Measurements from ENCODE around the gene CTNND2.

The CTNND2 gene

DNA sequence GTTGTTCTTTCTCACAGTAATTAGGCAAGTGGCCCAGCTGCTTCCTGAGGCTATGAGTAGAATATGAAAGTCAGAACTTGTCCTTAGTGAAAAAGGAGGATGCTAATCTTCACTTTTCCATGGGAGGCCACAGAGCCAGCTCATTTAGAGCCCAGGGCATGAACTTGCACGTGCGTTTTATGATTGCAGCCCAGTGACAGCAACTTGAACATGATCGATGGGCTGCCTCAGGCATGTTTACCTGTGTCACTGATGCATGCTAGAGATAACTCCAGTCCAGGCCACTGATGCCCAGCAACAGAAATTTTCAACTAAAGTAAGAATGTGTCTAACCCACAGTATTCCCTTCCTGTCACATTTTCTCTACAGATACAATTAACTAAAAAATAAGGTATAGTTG, 179.3 kb downstream of the CTNND2 start:
- no peak overlapping the region for H3K4me3 ChIP-seq (ENCODE audit: low read depth, low read length)
- no peak for TF ChIP-seq CTCF (IDR thresholded peaks at IDR 0.05; ENCODE audit: low read depth, low read length, missing control alignments)
- DNase-seq (ENCODE audit: low read depth) = no peak

DNA sequence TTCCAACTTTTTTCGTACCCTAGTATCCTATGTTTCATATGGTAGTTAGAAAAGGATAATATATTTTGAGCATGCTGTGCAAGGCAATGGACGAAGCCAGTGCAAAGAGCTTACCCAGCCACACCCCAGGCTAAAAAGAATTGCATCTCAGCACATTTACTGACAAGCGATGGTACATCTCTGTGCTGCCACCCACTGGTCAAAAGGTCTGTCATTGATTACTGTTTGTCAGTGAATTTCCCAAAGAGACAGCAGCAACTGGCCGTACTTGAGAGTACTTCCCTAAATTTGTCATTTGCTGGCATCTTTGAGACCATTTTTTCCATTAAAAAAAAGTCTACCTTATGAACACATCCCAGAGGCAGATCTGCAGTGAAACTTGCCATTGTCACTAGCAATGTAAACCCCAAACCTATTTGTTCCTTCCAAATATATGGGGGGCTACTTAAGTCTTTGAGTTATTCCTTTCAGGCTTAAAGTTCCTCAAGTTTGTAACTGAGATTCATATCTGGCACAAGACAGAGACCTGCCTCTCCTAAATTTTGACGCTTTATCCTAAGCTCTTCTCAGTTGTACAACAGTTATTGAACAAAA, 184.3 kb downstream of the CTNND2 start:
- no peak overlapping the region for H3K4me3 ChIP-seq (ENCODE audit: low read depth, low read length)
- TF ChIP-seq CTCF (IDR thresholded peaks at IDR 0.05; ENCODE audit: low read depth, low read length, missing control alignments) = peak; percentile 55
- DNase-seq (ENCODE audit: low read depth) = peak; percentile 12

GRCh38 chr5:11715461-11716196, 188.6 kb downstream of the CTNND2 start:
- H3K4me3 ChIP-seq (ENCODE audit: low read depth, low read length) = no peak overlapping the region
- no peak for TF ChIP-seq CTCF (IDR thresholded peaks at IDR 0.05; ENCODE audit: low read depth, low read length, missing control alignments)

GRCh38 chr5:11711932-11712331, 192.3 kb downstream of the CTNND2 start:
- no peak for DNase-seq (ENCODE audit: low read depth)
- no peak overlapping the region for H3K4me3 ChIP-seq (ENCODE audit: low read depth, low read length)
- no peak for TF ChIP-seq CTCF (IDR thresholded peaks at IDR 0.05; ENCODE audit: low read depth, low read length, missing control alignments)

More at GRCh38 chr5:11715461-11716196, 188.6 kb downstream of the CTNND2 start:
- DNase-seq (ENCODE audit: low read depth) = no peak

DNA sequence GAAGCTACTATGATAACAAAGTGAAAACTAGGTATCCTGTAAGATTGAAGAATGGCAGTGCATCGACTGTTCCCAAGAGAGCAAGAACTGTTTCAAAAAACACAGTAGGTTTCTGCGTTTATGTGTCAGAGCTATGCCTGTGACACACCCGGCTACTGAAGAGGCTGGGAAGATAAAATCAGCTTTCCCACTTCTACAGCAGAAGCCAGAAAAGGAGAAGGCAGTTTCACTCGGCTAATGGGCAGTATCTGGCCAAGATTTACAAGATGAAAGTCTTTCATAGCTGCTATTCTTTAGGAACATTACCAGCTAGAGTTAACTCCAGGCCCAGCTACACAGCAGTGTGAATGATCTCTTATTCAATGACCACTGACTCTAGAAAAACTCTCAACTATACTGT, 195.2 kb downstream of the CTNND2 start:
- no peak for DNase-seq (ENCODE audit: low read depth)
- TF ChIP-seq CTCF (IDR thresholded peaks at IDR 0.05; ENCODE audit: low read depth, low read length, missing control alignments) = no peak
- no peak overlapping the region for H3K4me3 ChIP-seq (ENCODE audit: low read depth, low read length)

DNA sequence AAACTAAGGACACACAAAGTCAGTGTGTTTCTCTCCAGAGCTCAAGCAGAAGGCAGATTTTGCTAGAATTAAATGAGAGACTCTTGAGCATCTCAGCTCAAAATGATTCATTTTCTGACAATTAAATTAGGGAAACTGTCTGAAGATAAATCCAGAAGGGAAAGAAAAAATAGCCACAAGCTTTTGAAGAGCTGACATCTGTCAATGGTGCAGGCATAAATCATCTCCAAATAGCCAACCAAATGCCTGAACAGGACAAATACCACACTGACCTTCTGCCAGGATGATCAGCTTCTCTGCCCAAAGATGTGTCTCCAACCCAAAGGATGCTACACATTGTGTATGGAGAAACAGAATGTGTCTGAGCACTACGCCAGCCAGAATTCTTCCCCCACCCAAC, 199.3 kb downstream of the CTNND2 start:
- H3K4me3 ChIP-seq (ENCODE audit: low read depth, low read length) = no peak overlapping the region
- no peak for DNase-seq (ENCODE audit: low read depth)
- no peak for TF ChIP-seq CTCF (IDR thresholded peaks at IDR 0.05; ENCODE audit: low read depth, low read length, missing control alignments)

DNA sequence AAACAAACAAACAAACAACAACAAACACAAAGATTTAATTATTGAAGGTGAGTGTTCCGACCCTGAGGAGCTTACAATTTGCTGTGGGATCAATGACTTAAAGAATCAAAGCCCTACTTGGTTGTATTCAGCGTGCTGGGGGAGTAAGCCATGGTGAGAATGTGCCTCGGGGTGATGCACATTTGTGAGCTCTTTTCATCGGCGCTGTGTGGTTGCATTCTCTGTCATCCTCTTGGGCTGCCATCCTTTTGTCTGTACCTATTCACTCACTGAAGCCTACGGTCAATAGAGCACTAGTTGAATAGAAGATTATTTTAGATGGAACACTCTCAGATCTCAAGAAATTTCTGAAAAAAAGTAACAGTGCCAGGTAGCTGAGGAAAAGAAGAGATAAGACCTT, 203.9 kb downstream of the CTNND2 start:
- DNase-seq (ENCODE audit: low read depth) = no peak
- no peak overlapping the region for H3K4me3 ChIP-seq (ENCODE audit: low read depth, low read length)
- TF ChIP-seq CTCF (IDR thresholded peaks at IDR 0.05; ENCODE audit: low read depth, low read length, missing control alignments) = no peak

Measured in GM12864 (cell line).